Loucy (cell line): ENCODE data around the gene FGD3.

ENCODE experiments used
- H2AFZ ChIP-seq: fragments of 200-600 bp; sonication (generic); 2 replicates; pipeline ENCODE4 v1.6.0; 2016; ENCODE audit warnings: antibody characterized with exemption, mild to moderate bottlenecking, low read length, moderate library complexity
- H3F3A ChIP-seq: fragments of 200-600 bp; 2 replicates; pipeline ENCODE4 v1.6.0; 2016; ENCODE audit warnings: antibody characterized with exemption, low read depth, mild to moderate bottlenecking
- H3K27me3 ChIP-seq: fragments of 200-600 bp; sonication (generic); 2 replicates; pipeline ENCODE4 v1.6.1; 2014; ENCODE audit warnings: low read length, mild to moderate bottlenecking; ENCODE audit not compliant: insufficient read depth, poor library complexity, severe bottlenecking
- H3K36me3 ChIP-seq: fragments of 200-600 bp; sonication (generic); 2 replicates; pipeline ENCODE4 v1.6.1; 2016; ENCODE audit warnings: low read length; ENCODE audit not compliant: insufficient read depth
- H3K4me1 ChIP-seq: fragments of 200-600 bp; sonication (generic); 2 replicates; pipeline ENCODE4 v1.5.1; 2014; ENCODE audit warnings: low read length, mild to moderate bottlenecking; ENCODE audit not compliant: insufficient read depth, poor library complexity, severe bottlenecking
- H3K4me2 ChIP-seq: fragments of 200-600 bp; sonication (generic); 2 replicates; pipeline ENCODE4 v1.6.0; 2014; ENCODE audit warnings: antibody characterized with exemption, low read length, low read depth, mild to moderate bottlenecking; ENCODE audit not compliant: poor library complexity, severe bottlenecking
- H3K4me3 ChIP-seq: fragments of 200-600 bp; sonication (generic); 2 replicates; pipeline ENCODE4 v1.5.1; 2014; ENCODE audit warnings: low read length, mild to moderate bottlenecking, mixed read lengths; ENCODE audit not compliant: poor library complexity, severe bottlenecking
- H3K79me2 ChIP-seq: fragments of 200-600 bp; sonication (generic); 2 replicates; pipeline ENCODE4 v1.6.1; 2014; ENCODE audit warnings: low read length; ENCODE audit not compliant: insufficient read depth
- H3K9ac ChIP-seq: fragments of 200-600 bp; sonication (generic); 2 replicates; pipeline ENCODE4 v1.6.0; 2014; ENCODE audit warnings: mild to moderate bottlenecking, low read depth, low read length, moderate library complexity; ENCODE audit not compliant: poor library complexity, severe bottlenecking
- H3K9me2 ChIP-seq: fragments of 200-600 bp; sonication (generic); replicated peaks from 2 replicates; pipeline ENCODE4 v1.6.1; 2016; ENCODE audit warnings: low read depth, low read length, mixed read lengths
- H3K9me3 ChIP-seq: fragments of 200-600 bp; sonication (generic); 2 replicates; pipeline ENCODE4 v1.6.1; 2014; ENCODE audit warnings: mild to moderate bottlenecking, antibody characterized with exemption, low read length, low read depth; ENCODE audit not compliant: insufficient read depth
- H4K20me1 ChIP-seq: fragments of 200-600 bp; sonication (generic); 2 replicates; pipeline ENCODE4 v1.6.0; 2014; ENCODE audit warnings: antibody characterized with exemption, low read length, mild to moderate bottlenecking; ENCODE audit not compliant: insufficient read depth, poor library complexity, severe bottlenecking
- CTCF ChIP-seq: fragments of 200-600 bp; sonication (generic); conservative IDR thresholded peaks from 2 replicates; pipeline ENCODE4 v1.5.1; 2014; ENCODE audit warnings: mild to moderate bottlenecking, antibody characterized with exemption, low read length
- EZH2phosphoT487 ChIP-seq: fragments of 200-600 bp; IDR thresholded peaks from 2 replicates; pipeline ENCODE4 v1.6.1; 2018; ENCODE audit warnings: antibody characterized with exemption, mild to moderate bottlenecking, moderate library complexity, borderline replicate concordance

FGD3 gene

DNA sequence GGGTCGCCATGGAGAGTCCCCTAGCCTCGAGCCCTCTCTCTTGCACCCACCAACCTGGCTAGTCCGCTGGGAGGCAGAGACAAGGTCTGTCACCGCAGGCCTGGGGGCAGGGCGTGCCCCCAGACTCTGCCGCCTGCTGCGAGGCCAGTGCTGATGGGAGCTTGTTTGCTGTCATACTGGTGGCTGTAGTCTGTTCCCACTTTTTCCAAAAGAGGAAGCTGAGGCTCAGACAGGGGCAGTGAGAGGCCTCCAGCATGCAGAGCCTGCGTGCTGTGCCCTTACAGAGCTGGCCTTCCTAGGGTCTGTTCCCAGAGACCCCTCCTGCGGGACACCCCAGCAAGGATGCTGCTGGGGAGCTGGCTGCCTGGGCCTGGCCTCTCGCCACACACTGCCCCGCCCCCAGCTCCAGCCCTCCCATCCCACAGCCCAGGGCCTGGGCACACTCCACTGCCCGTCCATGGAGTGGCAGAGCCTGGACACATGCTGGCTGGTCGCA, 90.2 kb downstream of the FGD3 start:
- Histone ChIP-seq H3K4me3 (no peak overlapping the region), H3K4me2 (no peak overlapping the region), H3K9me3 (no peaks in the 10 kb centered on the region), H3K4me1 (no peaks in the 10 kb centered on the region), H3K79me2 (no peaks in the 10 kb centered on the region), H3F3A (no peaks in the 10 kb centered on the region), H3K27me3 (no peaks in the 10 kb centered on the region), H4K20me1 (no peaks in the 10 kb centered on the region), H2AFZ (no peak overlapping the region), H3K9me2 (no peaks in the 10 kb centered on the region), H3K36me3 (peaks cover 20% of the 10 kb centered on the region; the same call in 1 of the 2 replicates), H3K9ac (no peak overlapping the region)
- TF ChIP-seq CTCF, result no peak
- no peak for TF ChIP-seq EZH2phosphoT487

DNA sequence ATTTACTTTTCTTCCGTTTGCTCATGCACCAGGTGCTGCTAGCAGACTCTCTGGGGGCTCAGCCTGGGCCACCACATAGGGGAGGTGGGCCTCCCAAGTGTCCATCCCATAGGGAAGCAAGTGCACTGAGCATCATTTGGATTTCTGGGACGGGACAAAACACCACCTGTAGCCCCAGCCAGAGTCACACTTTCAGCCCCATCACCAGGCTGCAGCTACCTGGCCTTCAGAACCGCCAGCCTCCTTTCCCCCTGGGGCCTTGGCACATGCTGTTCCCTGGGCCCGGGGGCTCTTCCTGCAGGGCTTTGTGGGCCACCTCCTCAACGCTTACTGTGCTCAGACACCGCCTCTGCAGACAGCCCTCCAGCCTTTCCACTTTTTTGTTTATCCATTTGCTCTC, 91.6 kb downstream of the FGD3 start:
- Histone ChIP-seq H3K4me2 (no peak overlapping the region), H3K9me3 (no peaks in the 10 kb centered on the region), H3K9me2 (no peaks in the 10 kb centered on the region), H3K27me3 (no peaks in the 10 kb centered on the region), H3K4me1 (no peaks in the 10 kb centered on the region), H3K79me2 (no peaks in the 10 kb centered on the region), H3K9ac (no peak overlapping the region), H3K36me3 (peaks cover 10% of the 10 kb centered on the region; the same call in 1 of the 2 replicates), H4K20me1 (no peaks in the 10 kb centered on the region), H3K4me3 (no peak overlapping the region), H2AFZ (no peak overlapping the region), H3F3A (no peaks in the 10 kb centered on the region)
- TF ChIP-seq CTCF, result no peak
- TF ChIP-seq EZH2phosphoT487, result no peak

GRCh38 chr9:93039456-93039855, 92.1 kb downstream of the FGD3 start:
- Histone ChIP-seq H3K36me3 (peaks cover 6% of the 10 kb centered on the region; the same call in 1 of the 2 replicates), H3K9ac (no peak overlapping the region), H3K9me3 (no peaks in the 10 kb centered on the region), H3K4me2 (no peak overlapping the region), H3K27me3 (no peaks in the 10 kb centered on the region), H3K4me1 (no peaks in the 10 kb centered on the region), H3K4me3 (no peak overlapping the region), H3K9me2 (no peaks in the 10 kb centered on the region), H3F3A (no peaks in the 10 kb centered on the region), H4K20me1 (no peaks in the 10 kb centered on the region), H2AFZ (no peak overlapping the region), H3K79me2 (no peaks in the 10 kb centered on the region)
- TF ChIP-seq EZH2phosphoT487 (no peak), CTCF (no peak)
